ENCODE measurements around the gene PMF1.
"Not testable (repeated sequence)": the region's sequence is repeated elsewhere in the genome, so short reads cannot be mapped to it uniquely, and the experiment has no call there.

PMF1 gene

DNA sequence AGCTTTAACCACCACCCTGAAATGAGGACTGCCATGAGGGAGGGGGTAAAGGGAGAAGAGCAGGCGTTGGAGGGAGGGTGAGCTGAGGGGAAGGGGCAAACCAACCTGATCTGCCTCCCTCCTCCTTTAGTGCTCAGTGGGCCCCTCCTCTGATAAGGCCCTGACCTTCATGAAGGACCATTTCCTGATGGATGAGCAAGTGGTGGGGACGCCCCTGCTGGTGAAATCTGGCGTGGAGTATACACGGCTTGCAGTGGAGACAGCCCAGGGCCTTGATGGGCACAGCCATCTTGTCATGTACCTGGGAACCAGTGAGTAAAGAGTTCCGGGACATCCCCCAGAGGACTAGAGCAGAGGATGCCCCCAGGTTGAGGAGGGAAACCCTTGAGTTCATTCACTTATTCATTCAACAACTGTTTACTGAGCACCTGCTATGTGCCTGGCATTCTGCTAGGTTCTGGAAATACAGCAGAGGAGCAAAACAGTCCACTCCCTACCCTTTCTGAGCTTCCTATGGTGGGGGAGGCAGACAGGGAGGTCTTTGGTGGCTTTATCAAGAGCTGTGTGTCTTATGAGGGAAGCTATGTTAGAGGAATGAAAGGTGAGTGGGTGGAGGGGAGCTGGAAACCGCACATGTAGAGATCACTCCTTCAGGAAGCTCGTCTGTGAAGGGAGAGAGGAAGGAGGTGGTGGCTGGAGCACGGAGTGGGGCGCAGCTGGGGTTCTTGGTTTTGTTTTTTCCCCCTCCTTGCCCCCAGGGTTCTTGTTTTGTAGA lies 39.9 kb upstream of the PMF1 start:
- H3K36me3 ChIP-seq (ENCODE audit: control insufficient read depth, insufficient read depth, low read length) = peaks cover 43% of the 10 kb centered on the region
- no peak for DNase-seq (ENCODE audit: extremely low read depth, insufficient read length)
- TF ChIP-seq, protein P1, sequence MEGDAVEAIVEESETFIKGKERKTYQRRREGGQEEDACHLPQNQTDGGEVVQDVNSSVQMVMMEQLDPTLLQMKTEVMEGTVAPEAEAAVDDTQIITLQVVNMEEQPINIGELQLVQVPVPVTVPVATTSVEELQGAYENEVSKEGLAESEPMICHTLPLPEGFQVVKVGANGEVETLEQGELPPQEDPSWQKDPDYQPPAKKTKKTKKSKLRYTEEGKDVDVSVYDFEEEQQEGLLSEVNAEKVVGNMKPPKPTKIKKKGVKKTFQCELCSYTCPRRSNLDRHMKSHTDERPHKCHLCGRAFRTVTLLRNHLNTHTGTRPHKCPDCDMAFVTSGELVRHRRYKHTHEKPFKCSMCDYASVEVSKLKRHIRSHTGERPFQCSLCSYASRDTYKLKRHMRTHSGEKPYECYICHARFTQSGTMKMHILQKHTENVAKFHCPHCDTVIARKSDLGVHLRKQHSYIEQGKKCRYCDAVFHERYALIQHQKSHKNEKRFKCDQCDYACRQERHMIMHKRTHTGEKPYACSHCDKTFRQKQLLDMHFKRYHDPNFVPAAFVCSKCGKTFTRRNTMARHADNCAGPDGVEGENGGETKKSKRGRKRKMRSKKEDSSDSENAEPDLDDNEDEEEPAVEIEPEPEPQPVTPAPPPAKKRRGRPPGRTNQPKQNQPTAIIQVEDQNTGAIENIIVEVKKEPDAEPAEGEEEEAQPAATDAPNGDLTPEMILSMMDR (IDR thresholded peaks at IDR 0.05; ENCODE audit: insufficient read depth, low read length, poor library complexity, severe bottlenecking) = no peak
- H3K4me3 ChIP-seq (replicated peaks; ENCODE audit: low read depth, low read length) = no peak overlapping the region
- no peaks in the 10 kb centered on the region for H3K27me3 ChIP-seq (replicated peaks; ENCODE audit: control insufficient read depth, insufficient read depth, low read length)

DNA sequence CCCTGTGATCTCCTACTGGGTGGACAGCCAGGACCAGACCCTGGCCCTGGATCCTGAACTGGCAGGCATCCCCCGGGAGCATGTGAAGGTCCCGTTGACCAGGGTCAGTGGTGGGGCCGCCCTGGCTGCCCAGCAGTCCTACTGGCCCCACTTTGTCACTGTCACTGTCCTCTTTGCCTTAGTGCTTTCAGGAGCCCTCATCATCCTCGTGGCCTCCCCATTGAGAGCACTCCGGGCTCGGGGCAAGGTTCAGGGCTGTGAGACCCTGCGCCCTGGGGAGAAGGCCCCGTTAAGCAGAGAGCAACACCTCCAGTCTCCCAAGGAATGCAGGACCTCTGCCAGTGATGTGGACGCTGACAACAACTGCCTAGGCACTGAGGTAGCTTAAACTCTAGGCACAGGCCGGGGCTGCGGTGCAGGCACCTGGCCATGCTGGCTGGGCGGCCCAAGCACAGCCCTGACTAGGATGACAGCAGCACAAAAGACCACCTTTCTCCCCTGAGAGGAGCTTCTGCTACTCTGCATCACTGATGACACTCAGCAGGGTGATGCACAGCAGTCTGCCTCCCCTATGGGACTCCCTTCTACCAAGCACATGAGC lies 36.1 kb upstream of the PMF1 start:
- no peak for DNase-seq (ENCODE audit: extremely low read depth, insufficient read length)
- TF ChIP-seq, protein P1 (IDR thresholded peaks at IDR 0.05; ENCODE audit: insufficient read depth, low read length, poor library complexity, severe bottlenecking) = no peak
- no peak overlapping the region for H3K4me3 ChIP-seq (replicated peaks; ENCODE audit: low read depth, low read length)
- peaks cover 37% of the 10 kb centered on the region for H3K36me3 ChIP-seq (ENCODE audit: control insufficient read depth, insufficient read depth, low read length)
- H3K27me3 ChIP-seq (replicated peaks; ENCODE audit: control insufficient read depth, insufficient read depth, low read length) = no peaks in the 10 kb centered on the region

DNA sequence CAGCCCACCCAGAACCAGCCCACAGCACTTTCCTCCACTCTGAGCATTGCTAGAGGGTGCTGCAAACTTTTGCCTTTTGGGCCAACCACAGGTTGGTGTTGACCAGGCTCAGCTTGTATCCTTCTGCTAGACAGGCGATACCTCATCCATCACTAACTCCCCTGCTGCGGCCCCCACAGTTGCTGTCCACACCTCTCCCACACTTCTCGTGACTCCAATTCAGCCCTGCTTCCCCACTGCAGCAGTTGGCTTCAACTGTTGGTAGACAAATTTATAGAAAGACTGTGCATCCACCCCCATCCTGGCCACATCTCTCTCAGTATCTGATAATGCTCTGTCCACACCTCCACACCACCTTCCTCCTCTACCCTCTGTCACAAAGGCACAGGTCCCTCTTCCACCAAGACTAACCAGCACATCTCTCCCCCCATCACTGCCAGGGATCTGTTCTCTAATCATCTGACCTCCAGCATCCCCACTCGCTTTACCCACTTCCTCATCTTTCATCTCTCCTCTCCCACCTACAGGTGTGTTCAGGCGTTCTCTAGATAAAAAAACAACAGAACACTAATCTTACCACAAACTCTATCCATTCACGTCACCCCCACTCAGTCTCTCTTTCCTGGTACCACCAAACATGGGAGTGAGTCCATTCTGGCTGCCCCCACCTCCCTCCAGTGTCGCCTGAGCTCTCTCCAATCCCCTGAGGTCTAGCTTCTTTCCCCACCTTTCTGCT lies 34.7 kb upstream of the PMF1 start:
- Histone ChIP-seq H3K27me3 (replicated peaks; ENCODE audit: control insufficient read depth, insufficient read depth, low read length) (no peaks in the 10 kb centered on the region), H3K4me3 (replicated peaks; ENCODE audit: low read depth, low read length) (no peak overlapping the region), H3K36me3 (ENCODE audit: control insufficient read depth, insufficient read depth, low read length) (peaks cover 29% of the 10 kb centered on the region)
- no peak for DNase-seq (ENCODE audit: extremely low read depth, insufficient read length)
- TF ChIP-seq, protein P1 (IDR thresholded peaks at IDR 0.05; ENCODE audit: insufficient read depth, low read length, poor library complexity, severe bottlenecking) = no peak

DNA sequence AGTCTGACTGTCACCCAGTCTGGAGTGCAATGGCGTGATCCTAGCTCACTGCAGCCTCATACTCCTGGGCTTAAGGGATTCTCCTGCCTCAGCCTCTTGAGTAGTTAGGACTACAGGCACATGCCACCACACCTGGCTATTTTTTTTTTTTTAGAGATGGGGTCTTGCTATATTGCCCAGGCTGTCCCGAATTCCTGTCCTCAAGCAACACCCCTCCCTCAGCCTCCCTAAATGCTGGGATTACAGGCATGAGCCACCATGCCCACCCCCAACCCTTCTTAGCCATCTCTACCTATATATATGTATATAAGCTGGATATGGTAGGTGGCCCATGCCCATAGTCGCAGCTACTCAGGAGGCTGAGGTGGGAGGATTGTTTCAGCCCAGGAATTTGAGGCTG lies 32.3 kb upstream of the PMF1 start:
- Histone ChIP-seq H3K27me3 (replicated peaks; ENCODE audit: control insufficient read depth, insufficient read depth, low read length) (no peaks in the 10 kb centered on the region), H3K36me3 (ENCODE audit: control insufficient read depth, insufficient read depth, low read length) (peaks cover 16% of the 10 kb centered on the region), H3K4me3 (replicated peaks; ENCODE audit: low read depth, low read length) (no peak overlapping the region)
- TF ChIP-seq, protein P1 (IDR thresholded peaks at IDR 0.05; ENCODE audit: insufficient read depth, low read length, poor library complexity, severe bottlenecking) = no peak
- DNase-seq (ENCODE audit: extremely low read depth, insufficient read length) = no peak

DNA sequence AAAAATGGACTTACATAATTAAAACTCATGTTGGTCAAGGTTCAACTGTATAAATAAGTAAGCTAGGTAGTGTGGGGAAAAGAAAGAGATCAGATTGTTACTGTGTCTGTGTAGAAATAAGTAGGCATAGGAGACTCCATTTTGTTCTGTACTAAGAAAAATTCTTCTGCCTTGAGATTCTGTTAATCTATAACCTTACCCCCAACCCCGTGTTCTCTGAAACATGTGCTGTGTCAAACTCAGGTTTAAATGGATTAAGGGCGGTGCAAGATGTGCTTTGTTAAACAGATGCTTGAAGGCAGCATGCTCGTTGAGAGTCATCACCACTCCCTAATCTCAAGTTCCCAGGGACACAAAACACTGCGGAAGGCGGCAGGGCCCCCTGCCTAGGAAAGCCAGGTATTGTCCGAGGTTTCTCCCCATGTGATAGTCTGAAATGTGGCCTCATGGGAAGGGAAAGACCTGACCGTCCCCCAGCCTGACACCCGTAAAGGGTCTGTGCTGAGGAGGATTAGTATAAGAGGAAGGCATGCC lies 31.3 kb upstream of the PMF1 start:
- not testable (repeated sequence) for H3K4me3 ChIP-seq (replicated peaks; ENCODE audit: low read depth, low read length); H3K27me3 ChIP-seq (replicated peaks; ENCODE audit: control insufficient read depth, insufficient read depth, low read length); DNase-seq (ENCODE audit: extremely low read depth, insufficient read length)
- H3K36me3 ChIP-seq (ENCODE audit: control insufficient read depth, insufficient read depth, low read length) = peaks cover 10% of the 10 kb centered on the region

DNA sequence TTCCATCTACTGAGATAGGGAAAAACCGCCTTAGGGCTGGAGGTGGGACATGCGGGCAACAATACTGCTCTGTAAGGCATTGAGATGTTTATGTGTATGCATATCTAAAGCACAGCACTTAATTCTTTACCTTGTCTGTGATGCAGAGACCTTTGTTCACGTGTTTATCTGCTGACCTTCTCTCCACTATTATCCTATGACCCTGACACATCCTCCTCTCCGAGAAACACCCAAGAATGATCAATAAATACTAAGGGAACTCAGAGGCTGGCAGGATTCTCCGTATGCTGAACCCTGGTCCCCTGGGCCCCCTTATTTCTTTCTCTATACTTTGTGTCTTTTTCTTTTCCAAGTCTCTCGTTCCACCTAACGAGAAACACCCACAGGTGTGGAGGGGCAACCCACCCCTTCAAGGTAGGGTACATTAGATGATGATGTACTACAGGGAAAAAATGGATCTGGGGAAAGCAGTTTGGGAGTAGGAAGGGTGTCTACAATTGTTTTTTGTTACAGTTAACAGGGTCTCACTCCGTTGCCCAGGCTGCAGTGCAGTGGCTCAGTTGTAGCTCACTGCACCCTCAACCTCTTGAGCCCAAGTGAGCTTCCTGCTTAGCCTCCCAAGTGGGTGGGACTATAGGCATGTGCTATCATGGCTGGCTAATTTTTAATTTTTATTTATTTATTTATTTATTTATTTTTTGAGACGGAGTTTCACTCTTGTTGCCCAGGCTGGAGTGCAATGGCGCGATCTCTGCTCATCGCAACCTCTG lies 30.6 kb upstream of the PMF1 start:
- not testable (repeated sequence) for DNase-seq (ENCODE audit: extremely low read depth, insufficient read length); H3K4me3 ChIP-seq (replicated peaks; ENCODE audit: low read depth, low read length); H3K36me3 ChIP-seq (ENCODE audit: control insufficient read depth, insufficient read depth, low read length); H3K27me3 ChIP-seq (replicated peaks; ENCODE audit: control insufficient read depth, insufficient read depth, low read length)

DNA sequence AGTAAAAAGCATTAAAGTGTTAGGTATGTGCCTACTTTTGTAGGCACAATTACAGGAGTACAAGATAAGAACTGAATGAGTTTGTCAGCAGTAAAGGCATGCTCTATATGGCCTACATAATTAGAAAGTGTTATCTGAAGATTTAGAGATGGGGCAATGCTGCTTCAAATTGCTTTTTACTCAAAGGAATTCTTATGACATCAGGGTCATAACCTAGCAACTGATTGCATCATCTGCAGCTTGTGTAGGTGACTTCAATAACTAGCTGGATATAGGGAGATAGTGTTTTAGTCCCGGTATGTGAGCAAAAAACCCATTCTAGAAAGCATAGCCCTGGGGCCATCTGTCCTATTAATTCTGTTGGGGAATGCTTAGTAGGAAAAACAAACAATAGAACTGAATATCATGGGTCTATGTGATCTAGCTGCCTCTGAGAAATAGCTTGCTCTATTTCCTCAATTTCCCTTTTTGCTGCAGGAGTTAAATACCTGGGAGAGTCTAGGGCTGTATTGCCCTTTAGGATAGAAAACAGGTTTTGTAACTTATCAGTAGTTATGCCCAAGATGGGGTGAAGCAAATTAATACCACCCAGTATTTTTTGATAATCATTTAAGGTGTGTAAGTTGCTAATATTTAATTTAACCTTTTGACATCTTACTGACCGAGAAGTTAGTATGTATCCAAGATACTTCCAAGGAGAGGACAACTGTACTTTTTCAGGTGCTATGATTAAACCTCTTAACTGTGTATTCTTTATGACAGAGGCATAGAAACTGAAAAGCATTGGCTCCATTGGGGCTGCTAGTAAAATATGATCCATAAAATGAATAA lies 26.2 kb upstream of the PMF1 start:
- not testable (repeated sequence) for DNase-seq (ENCODE audit: extremely low read depth, insufficient read length); H3K27me3 ChIP-seq (replicated peaks; ENCODE audit: control insufficient read depth, insufficient read depth, low read length); H3K4me3 ChIP-seq (replicated peaks; ENCODE audit: low read depth, low read length); H3K36me3 ChIP-seq (ENCODE audit: control insufficient read depth, insufficient read depth, low read length)

DNA sequence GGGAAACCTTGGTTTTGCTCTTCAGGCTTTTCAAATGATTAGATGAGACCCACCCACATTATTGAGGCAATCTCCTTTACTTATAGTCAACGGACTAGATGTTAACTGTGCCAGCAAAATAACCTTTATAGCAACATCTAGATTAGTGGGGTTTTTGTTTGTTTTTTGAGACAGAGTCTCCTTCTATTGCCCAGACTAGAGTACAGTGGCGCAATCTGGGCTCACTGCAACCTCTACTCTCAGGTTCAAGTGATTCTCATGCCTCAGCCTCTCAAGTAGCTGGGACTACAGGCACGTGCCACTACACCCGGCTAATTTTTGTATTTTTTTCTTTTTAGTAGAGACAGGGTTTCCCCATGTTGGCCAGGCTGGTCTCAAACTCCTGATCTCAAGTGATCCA lies 22.5 kb upstream of the PMF1 start:
- not testable (repeated sequence) for H3K27me3 ChIP-seq (replicated peaks; ENCODE audit: control insufficient read depth, insufficient read depth, low read length); DNase-seq (ENCODE audit: extremely low read depth, insufficient read length); H3K36me3 ChIP-seq (ENCODE audit: control insufficient read depth, insufficient read depth, low read length); H3K4me3 ChIP-seq (replicated peaks; ENCODE audit: low read depth, low read length)

All from GM06990 (cell line).